GM18505 (cell line): Measurements from ENCODE around the gene SIM2.

ENCODE experiments used
- ATAC-seq: cut with Tn5 transposase; IDR thresholded peaks from one replicate; pipeline ENCODE4 v1.9.1; 2021; ENCODE audit not compliant: unreplicated experiment
- POLR2A ChIP-seq: IDR thresholded peaks from 4 replicates; pipeline ENCODE4 v1.6.1; 2011; ENCODE audit warnings: borderline replicate concordance; ENCODE audit not compliant: insufficient read depth, insufficient read length; ENCODE audit errors: extremely low read depth

SIM2 gene

DNA sequence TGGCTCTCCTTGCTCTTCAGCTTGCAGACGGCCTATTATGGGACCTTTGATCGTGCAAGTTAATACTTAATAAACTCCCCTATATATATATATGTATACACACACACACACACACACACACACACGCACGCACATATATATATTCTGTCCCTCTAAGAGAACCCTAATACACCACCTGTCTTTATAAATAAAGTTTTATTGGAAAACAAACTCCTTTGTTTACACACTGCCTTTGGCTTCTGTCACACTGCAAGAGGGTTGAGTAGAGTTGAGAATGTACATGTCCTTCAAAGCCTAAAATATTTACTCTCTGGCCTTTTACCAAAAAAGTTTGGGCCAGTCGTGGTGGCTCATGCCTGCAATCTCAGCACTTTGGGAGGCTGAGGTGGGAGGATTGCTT lies 26.2 kb upstream of the SIM2 start:
- no peak for ATAC-seq
- TF ChIP-seq POLR2A: no peak

DNA sequence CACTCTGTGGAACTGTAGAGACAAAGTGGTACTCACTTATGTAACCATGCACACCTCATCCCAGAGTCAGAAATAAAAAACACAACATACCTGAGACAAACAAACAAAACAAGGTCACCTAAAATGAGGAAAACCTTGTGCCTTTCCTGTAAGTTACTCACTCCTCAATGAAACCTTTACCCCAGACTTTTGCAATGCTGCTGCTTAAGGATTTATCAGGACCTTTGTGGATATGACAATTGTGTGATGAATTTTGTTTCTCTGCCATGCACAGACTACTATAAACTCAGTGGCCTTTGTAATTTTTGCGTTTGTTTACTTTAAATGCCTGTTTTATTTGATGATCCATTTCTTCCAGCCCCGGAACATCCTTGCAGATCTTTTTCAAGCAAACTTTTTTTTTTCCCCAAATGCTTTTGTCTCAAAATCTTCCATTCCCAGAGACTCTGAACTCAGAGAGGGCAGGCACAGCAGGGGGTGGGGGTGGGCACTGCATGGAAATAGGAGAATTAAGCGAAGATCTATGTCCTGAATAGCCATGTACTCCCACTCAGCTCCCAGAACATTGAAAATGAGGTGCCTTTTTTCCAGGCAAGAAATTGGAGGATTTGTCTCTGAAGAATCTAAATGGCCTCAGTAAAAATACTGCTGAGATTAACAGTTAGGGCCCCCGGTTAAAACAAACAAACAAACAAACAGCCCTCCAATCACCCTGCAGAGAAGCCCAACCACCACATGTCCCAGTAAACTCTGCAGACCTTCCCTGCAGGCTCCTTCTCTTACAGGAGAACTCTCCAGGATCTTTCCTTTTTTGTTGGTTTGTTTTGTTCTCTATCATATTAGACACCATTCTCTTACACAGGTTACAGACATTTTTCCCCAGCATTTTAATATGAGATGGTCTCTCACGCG lies 22.6 kb upstream of the SIM2 start:
- ATAC-seq: no peak
- TF ChIP-seq POLR2A: no peak

DNA sequence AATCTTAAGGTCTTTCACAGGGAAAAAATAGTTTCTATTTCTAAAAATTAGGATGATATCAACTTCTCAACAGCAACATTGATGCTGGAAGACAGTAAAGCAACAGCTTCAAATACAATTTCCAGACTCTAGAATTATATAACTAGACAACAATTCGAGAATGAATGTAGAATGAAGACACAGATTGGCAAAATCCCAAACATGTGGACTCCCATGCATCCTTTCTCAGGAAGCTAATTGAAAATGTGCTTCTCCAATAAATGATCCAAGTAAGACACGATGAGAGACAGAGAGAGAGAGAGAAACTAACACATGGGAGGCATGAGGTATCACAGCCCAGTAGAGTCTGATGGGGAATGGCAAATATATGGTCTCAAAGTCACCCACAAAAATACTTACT lies 21.5 kb upstream of the SIM2 start:
- ATAC-seq: no peak
- TF ChIP-seq POLR2A: no peak

DNA sequence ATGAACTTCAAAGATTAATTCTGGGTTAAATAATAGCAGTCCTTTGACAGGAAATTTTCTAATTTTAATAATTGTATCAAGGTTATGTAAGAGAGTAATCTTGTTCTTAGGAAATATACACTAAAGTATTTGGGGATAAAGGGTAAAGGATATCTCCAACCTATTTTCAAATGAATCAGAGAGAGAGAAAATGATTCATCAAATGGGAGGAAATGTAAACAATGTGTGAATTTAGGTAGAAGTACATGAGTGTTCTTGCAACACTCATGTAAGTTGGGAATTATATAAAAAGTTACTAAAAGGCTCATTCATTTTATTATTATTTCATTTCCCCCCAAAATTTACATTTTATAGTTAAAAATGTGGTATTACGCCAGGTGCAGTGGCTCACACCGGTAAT lies 20.4 kb upstream of the SIM2 start:
- no peak for TF ChIP-seq POLR2A
- no peak for ATAC-seq

DNA sequence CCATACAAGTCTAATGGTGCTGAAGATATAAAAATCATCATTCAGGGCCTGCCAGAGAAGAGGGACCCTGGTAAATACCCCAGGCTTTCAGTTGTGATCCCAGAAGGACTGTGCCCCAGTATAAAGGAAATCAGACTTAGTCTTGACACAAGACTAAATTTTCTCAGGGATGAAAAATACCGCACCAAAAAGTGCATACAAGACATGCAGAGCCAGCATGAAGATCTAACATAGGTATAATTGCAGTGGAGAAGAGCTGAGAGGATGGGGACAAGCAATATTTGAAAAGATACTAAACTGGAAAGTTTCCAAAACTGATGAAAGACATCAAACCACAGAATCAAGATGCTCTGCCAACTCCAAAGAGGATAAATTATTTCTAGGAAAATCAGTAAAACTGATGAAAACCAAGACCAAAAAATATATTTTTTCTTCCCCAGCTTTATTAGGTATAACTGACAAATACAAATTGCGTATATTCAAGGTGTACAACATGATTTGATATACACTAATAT lies 17.7 kb upstream of the SIM2 start:
- no peak for ATAC-seq
- TF ChIP-seq POLR2A: no peak

DNA sequence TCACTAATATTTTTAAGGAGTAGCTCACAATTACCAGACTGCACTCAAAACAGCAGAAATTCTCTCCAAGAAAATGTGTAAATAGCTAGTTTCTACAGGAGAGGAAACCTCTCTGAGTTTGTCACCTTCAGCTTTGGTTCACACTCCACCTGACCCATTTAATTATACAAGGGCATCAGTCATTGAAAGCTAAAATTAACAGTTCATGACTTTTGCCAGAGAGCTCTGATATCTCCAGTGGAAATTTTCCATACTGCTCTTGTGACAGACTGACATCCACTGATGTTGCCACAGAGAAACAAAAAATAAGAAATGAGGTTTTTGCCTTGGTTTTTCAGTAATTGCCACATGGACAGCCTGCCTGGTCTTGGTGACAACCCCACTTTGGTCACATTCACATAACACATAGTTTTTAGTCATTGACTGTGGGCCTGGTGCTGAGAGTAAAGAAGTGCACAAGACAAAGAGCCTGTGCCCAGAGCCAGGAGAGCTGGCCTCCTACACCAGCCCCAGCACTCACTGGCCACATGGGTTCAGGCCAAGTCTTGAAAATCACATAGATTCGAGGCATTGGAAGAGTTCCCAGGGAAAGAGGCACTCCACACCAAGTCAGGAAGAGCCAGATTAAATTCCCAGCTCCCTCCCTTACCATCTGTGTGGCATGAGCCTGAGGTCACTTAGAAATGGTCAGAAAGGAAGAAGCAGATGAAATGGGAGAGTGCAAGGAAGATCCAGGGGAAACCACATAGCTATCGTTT lies 13.8 kb upstream of the SIM2 start:
- ATAC-seq: no peak
- no peak for TF ChIP-seq POLR2A

DNA sequence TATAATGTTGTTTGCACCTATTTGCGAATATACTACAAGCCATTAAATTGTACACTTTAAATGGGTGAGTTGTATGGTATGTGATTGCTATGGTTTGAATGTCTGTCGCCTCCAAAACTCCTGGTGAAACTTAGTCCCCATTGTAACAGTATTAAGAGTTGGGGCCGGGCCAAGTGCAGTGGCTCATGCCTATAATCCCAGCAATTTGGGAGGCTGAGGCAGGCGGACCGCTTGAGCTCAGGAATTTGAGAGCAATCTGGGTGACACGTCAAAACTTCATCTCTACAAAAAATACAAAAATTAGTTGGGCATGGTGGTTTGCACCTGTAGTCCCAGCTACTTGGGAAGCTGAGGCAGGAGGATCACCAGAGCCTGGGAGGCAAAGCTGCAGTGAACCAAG lies 12.0 kb upstream of the SIM2 start:
- ATAC-seq: no peak
- TF ChIP-seq POLR2A: no peak

DNA sequence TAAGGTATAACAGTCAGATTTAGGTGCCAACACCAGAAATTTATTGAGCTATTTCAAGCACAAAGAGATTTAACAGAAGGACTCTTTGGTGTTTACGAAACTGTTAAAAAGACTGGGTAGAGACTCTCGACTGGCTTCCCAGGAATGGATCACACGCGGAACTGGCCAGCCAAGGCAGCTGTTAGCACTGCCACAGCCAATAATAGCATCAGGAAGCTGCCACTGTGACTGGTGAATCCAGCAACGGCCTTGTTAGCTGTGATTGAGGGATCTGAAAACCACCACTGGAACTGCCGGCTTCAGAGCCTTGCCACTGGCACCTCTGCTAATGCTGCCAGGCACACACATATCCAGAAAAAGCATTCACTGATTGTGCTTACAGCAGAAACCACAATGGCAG lies 10.6 kb upstream of the SIM2 start:
- no peak for ATAC-seq
- TF ChIP-seq POLR2A: no peak

DNA sequence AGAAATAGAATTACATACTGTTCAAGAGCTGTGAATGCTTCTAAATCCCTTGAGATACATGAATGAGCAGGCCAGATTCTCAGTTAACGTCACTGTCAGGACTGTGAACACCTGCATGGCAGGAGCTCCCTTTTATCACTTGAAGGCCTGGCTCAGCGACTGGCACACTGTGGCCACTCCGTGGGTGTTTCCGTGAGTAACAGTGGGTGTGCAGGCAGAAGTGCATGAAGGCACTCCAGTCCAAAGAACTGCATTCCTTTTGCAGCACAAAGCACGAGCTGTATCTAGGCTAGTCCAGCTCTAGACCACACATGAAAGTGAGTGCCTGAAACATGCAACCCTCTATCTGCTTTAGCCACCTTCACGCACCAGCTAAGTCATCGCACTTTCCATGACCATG lies 9.6 kb upstream of the SIM2 start:
- TF ChIP-seq POLR2A: no peak
- ATAC-seq: no peak

DNA sequence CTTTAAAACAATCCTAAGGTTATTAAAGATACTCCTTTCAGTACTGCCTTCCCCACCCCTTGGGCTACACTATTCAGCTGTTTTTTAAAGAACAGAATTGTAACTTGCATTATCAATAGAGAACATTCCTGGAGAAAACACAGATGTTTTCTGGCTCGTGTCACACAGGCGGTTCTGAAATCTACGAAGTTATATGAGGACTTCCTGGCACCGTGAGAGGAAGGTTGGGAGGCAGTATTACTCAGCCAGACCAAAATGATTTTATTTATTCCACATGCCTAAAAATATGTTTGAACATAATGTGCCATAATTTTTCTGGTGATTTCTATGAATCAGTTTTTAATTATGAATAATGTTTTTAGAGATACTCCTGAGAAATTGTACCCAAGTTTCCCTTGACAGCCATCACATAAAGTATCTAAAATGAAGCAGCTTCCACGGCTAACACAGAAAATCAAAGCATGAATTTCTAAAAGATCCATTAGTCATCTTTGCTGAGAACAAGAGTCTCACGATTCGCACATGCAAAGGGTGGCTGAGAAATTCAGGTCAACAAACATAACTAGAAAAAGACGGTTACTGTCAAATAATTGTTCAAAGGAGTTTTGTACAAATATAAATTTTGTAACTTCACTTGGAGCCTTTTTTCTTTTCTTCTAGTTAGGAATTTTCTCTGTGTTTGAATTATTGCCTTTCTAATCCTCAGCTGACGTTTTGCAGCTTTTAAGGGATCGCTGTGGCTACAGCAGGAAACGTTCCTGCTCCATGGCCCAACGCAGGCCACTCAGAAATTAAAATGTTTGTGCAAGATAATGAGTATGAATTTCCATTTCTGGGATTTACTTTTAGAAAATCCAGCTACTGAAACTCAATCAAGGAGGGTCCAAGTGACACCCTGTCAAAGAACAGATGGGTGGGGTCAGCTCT lies 8.0 kb upstream of the SIM2 start:
- TF ChIP-seq POLR2A: no peak
- ATAC-seq: no peak

DNA sequence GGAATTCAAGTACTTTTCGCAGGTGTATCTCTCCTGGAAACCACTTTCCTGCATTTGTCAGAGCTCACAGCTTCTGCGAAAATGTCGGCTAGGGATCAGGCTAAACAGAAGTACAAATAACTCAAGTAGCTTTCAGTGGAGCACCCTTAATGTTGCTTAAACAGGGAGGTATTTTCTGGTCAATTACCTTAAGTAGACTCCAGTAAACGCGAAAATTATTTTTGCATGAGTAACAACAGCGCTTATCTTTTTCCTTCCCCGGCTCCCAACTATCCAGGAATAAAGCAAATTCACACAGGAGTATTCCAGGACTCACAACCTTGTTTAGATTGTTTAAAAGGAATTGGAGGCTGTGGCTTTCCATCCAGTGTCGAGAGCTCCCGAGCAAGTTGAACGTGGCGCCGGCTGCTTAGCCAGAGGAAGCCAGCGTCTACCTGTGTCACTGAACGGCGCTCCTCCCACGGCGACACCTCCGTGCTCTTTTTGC lies 7.3 kb upstream of the SIM2 start:
- TF ChIP-seq POLR2A: no peak
- no peak for ATAC-seq

DNA sequence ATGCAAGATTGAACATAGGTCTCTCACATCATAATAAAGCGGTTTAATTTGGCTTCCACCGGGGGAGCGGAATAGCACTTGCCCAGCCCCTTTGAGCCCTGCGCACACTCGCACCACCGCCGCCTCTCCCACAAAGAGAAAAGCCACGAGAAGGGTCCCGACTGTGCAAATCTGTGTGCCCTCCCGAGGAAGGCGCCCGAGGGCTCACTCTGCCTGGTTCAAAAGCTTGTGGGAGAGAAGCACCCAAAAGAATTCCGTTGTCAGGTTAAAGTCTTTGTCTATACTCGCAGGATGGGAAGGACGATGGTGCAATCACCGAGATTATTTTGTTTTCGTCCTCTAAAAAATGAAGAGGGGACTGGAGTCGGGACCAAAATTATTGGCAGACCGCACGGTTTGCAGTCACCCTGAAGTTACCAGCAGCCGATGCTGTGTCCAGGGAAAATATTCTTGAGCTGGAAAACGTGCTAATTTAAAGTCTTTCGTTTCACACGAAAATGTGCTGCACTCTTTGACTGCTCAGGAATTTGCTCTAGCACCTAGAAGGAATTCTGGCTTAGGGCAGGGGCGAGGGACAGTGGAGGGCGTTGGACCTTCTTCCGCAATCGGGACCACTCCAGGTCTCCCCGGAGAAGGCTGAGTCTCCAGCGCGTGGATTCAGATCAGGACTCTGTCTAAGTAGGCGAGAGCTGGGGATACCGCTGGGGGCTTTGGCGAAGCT lies 6.6 kb upstream of the SIM2 start:
- no peak for ATAC-seq
- no peak for TF ChIP-seq POLR2A
